SIG-M5 treated with dmso at 0.1 percent for 504 hours (cell line): ENCODE results near the gene HCAR3.
A peak's percentile ranks its signal among the peaks of the same experiment; 100 is the strongest.
"Not testable (repeated sequence)": the region's sequence is repeated elsewhere in the genome, so short reads cannot be mapped to it uniquely, and the experiment has no call there.

Experiments used
- DNase-seq: peaks from one replicate; lab custom pipeline; 2025; ENCODE audit not compliant: unreplicated experiment; lab: John Stamatoyannopoulos, UW

The HCAR3 gene

DNA sequence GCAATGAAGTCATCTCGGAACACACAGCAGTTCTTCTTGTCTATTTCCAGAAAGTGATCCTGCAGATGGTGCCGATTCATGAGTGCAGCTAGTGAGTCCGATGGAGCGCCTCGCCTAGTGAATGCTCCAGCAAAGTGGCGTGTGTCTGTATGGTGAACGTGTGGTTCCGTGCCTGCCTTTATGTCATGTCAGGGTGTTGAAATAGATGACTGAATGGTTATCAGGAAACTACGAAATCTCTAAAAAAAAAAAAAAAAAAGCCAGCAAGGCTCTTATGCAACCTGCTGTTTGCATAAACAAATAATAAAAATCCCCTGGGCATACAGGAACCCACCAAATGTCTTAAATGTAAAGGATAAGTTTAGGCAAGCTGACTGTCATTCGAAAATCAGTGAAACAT is at the start of gene HCAR3:
Gene HCAR3 (minus strand): TSS at position 154 of the 400 bp plus-strand sequence. CDS start 74 bp downstream, at position 80.
- peak; percentile 73 for DNase-seq

DNA sequence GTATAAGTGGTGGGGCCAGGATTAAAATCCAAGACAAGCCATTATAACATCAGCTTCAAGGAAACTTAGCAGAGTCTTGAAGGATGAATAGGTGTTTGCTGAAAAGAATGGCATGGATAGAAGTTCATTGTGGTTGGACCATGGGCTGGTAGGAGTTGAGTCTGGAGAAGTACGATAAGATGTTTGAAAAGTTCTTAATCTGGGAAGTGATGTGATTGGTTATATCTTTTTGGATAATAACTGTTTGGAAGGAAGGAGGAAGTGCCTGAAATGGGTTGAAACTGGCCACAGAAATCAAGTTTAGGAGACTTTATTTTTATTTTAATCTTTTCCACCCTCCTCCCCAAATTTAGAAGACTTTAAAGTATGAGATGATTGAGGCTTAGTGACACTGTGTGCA is 41.0 kb upstream of the HCAR3 start:
- DNase-seq, result no peak

DNA sequence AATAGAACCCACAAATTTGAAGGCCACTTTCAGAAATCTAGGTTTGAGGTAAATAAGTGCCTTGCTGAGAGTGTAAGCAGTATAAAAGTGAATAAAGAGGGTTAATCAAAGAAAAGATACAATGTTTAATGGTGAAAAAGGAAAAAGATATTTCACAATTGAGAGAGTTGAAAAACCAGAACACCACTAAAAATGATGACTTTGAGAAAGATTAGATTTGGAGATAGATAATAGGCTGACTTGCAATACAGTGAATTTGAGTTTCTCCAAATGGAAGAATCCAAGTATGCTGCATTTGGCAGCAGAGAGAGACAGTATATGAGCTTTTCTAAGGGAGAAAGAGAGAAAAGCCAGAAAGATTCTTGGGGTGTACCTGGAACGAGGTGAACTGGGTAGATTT is 38.2 kb upstream of the HCAR3 start:
- no peak for DNase-seq

DNA sequence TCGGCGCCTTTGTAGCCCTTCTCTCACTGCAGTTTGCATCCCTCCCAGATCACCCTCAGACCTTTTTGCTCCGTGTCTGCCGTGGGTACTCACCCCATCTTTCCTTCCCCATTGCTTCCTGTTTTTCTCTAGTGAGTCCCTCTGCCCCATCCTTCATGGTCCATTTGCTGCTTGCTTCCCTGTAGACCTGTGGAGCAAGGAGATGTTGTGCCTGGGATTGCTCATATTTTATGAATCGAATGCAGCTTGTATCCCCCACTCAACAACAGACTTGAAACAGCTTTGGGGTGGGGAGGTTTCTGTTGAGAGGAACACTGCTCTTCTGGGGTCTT is 36.7 kb upstream of the HCAR3 start:
- peak; percentile 63 for DNase-seq

DNA sequence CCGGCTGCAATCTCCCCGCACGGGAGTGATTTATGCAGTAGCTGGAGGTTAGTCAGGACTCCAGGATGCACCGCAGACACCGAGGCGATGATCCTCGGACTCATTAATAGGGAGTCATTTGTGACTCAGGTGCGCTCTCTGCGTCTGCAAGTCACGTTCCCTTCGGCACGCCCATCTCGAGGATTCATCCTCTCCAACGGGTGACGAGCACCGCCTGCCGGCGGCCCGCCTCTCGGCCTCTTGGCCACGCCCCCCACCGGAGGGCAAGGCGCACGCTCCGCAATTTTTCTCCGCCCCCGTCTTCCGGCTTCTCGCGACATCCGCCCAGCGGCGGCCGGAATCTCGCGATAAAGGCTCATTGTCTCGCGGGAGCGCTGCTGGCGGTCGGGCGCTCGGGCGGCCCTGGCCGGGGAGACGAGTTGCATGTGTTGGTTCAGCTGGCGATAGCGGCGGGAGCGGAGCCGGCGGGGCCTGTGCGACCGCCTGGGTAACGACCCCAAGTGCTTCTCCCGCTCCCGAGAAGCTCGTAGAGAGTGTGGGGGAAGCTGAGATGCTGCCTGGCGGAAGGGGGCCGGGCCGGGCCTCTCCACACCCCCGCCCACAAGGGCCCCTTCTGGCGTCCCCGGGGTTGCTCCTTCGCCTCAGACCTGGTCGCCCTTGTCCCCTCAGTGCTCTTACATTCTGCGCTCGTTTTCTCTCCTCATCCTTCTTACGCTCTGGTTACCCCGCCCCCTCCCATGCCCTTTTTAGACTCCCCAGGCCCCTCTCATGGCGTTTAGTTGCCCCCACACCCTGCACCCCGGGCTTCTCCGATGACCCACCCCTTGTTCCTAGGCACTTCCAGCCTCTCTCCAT is 36.1 kb upstream of the HCAR3 start, which contains the start of gene DENR:
Gene DENR (plus strand): TSS at position 361 of the 855 bp plus-strand sequence. CDS start 878 bp downstream, outside the sequence.
- peak; percentile 97 for DNase-seq

DNA sequence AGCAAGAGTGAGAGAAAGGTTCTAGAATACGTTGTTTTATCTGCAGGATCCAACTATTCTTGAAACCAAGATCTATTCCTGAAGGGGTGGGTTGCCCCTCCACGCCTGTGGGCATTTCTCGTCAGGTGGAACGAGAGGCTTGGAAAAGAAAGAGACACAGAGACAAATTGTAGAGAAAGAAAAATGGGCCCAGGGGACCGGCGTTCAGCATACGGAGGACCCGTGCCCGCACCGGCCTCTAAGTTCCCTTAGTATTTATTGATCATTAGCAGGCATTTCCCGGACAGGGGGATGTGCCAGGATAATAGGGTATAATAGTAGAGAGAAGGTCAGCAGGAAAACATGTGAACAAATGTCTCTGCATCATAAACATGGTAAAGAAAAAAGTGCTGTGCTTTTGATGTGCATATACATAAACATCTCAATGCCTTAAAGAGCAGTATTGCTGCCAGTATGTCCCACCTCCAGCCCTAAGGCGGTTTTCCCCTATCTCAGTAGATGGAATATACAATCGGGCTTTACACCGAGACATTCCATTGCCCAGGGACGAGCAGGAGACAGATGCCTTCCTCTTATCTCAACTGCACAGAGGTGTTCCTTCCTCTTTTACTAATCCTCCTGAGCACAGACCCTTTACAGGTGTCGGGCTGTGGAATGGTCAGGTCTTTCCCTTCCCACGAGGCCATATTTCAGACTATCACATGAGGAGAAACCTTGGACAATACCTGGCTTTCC is 34.3 kb upstream of the HCAR3 start:
- DNase-seq, result not testable (repeated sequence)

DNA sequence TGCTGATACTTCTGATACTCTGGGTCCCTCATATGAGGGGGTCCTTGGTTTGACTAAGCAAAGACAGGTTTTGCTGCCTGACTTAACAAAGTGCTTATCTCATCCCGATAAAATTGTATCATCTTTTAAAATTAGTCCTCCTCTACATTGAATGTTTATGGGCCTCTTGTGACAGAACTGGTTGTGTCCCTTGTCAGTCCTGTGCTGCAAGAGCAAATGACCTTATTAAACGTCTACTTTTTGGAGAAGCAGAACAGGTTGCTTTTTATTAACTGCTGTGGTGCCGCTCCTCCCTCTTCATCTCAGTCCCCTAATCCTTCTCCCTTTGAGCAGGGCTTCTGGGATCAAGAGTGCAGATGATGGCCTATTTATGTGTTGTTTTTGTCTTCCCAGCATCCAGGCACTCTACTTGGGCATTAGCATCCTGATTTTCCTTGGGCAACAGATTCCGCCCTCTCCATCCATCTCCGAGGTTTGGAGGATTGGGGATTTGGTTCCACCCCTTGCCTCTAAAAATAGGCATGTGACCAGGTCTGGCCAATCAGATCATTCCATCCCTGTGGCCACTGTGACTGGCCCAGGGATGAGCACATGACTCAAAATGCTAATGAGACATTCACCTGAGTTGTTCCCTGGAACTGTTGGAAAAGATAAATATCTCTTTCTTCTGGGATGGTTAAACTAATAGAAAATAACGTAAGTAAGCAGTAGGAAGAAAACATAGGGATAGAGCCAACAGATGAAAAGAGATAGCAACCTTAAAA is 33.1 kb upstream of the HCAR3 start:
- DNase-seq, result peak; percentile 55

DNA sequence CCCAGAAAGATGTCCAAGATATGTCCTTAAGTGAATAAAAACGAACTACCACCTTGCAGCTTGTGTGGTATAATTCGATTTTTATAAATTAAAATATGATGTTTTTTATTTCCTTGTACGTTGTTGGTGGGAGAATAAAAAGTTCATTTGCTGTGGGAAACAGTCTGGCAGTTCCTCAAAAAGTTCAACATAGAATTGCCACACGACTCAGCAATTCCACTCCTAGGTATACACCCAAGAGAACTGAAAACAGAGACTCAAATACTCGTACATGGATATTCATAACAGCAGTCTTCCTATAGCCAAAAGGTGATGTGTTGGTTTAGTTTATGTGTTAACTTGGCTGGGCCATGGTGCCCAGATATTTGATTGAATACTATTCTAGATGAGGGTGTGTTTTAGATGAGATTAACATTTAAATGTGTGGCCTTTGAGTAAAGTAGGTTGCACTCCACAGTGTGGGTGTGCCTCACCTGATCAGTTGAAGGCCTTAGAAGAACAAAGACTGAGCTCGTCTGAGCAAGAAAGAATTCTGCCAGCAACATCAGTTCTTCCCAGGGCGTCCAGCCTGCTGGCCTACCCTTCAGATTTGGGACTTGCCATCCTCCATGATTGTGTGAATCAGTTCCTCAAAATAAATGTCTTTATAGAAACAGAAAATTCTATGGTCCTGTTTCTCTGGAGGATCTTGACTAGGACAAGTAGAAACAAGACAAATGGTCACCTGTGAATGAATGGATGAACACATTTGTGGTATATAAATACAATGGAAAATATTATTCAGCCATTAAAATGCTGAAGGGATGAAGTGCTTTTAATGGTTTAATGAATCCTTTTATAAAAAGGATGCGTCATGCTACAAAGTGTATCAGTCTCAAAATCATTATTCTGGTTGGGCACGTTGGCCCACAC is 30.9 kb upstream of the HCAR3 start:
- no peak for DNase-seq

DNA sequence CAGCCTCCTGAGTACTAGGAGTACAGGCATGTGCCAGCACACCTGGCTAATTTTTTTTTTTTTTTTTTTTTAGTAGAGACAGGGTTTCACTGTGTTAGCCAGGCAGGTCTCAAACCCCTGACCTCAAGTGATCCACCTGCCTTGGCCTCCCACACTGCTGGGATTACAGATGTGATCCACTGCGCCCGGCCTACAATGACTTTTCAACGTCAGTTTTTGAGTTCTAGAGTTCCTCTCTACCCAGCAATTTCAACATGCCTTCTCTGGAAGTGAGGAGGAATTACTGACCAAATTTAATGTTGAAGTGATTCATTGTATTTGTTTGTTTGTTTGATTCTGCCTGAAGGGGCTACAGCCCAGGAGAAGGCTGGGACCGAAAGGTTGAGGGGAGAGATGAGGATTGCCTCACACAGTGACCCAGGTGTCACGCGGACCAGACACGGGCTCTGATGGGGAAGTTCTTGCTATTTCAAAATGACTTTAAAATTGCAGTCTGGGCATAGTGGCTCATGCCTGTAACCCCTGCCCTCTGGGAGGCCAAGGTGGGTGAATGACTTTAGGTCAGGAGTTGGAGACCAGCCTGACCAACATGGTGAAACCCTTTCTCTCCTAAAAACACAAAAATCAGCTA is 27.4 kb upstream of the HCAR3 start:
- no peak for DNase-seq

DNA sequence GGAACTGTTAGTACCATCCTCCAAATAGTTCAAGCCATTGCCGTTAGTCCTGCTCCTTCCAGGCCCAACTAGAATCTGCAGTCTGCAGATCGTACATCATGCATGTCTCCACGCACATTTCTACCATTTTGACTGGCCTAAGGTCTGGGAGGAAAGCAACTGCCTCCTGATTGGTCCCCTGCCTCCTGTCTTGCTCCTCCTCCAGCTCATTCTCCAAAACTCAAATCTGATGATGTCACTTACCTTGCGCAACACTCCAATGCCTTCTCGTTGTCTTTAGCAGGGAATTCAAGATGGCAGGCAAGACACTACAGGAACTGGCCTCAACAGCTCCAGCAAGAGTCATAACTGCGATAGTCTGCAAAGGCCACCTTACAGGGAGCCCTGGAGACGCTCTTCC is 23.7 kb upstream of the HCAR3 start:
- DNase-seq, result no peak

DNA sequence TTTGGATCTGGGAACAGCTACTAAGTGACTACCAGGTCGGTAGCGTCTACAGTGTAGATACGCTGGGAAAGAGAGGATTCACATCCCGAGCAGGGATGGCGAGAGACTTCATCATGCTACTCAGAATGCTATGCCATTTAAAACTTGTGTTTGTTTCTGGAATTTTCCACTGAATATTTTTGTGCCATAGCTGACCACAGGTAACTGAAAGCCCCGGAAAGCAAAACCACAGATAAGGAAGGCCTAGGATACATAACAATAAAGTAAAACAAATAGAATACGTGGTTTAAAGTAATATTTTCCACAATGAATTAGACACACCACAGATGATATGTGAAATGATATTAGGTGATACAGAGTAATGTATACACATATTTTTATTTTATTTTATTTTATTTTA is 22.0 kb upstream of the HCAR3 start:
- no peak for DNase-seq

DNA sequence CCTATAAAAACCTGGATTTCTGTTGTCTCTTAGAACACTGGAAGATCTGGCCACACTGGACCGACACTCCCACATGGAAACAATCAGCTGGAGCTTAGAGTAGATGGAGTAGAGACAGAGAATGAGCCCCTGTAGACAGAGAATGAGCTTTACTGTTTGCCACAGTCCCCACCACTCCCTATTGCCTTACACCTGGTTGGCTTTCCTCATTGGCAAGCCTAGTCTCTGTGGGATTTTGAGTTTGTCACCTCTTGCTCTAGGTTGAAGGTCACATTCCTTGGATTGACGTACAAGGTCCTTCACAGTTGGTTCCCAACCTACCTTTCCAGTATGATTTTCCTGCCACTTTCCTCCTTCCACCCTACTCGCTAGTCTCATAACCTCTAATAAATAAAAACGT is 16.0 kb upstream of the HCAR3 start:
- DNase-seq, result no peak

DNA sequence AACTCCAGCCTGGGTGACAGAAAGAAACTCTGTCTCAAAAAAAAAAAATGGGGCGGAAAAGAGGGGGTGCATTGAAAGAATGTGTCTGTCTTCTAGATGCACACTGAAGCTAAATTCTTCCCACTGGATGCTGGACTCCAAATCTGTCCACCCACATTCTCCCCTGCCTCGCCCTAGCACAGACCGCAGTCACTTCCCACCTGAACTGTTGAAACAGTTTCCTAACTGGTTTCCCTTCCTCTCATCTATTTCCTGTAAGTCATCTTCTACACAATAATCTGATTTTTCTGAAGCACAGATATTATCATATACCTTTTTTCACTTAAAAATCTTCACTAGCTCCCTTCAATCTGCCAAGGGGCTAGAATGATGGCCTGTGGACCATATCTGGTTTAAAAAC is 15.6 kb upstream of the HCAR3 start:
- no peak for DNase-seq

DNA sequence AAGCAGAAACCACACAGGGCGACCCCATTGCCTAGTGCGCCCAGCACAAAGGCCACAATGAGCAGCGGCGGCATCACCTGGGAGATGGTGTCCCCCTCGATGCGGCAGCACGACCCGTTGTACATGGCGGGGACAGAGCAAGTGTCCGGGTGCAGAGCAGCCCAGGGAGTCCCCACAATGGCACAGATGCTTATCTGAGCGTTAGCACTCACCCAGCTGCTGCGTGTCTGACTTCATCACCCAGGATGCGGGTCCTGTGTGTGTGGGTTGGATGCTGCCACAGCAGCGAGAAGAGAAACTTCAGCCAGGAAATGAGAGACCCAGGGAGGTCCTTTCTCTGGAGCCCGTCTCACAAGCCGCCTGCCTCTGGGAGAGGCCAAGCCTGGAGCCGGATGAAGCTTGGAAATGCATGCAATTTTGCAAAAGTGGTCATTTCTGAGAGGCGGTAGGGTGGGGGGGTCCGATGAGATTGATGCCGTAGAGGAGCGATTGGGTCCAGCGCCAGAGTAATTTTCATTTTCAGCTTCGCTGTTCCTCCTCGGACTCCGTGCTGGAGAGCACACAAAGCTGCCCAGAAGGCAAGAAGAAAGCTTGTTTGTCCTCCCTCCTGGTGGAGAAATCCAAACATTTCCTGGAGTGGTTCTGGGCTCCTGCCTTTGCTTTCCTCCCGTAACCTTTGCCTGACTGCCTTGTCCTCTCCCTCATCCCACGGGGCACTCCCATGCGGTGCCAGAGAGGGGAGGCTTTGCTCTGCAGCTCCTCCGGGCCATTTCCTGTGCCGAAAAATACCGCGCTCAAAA is 13.8 kb upstream of the HCAR3 start, which contains the start of gene HCAR1:
Gene HCAR1 (minus strand): TSS at position 630 of the 800 bp plus-strand sequence. CDS start 505 bp downstream, at position 125.
- DNase-seq, result no peak

DNA sequence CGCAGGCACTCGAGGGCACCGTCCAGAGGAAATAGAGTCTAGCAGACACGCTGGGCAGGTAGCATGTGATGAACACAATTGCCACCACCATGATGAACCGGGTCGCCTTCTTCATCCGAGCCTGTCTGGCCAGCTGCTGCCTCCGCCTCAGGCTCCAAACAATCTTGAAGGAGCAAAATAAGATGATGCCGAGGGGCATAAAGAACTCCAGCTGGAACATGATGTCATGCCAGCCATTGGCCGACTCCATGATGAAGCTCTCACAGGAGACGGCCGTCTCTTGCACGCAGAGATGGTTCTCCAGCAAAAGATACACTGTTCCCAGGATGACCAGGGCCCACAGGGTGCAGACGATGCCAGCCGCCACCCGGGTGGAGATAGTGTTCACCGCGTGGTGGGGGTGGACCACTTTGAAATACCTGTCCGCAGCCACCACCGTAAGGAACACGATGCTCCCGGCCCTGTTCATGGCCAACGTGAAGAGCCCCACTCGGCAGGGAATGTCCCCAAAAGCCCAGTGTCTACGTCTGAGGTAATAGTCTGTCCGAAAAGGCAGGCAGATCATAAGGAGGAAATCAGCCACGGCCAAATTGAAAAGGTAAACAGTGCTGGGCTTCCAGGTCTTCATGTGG is 13.1 kb upstream of the HCAR3 start:
- no peak for DNase-seq

DNA sequence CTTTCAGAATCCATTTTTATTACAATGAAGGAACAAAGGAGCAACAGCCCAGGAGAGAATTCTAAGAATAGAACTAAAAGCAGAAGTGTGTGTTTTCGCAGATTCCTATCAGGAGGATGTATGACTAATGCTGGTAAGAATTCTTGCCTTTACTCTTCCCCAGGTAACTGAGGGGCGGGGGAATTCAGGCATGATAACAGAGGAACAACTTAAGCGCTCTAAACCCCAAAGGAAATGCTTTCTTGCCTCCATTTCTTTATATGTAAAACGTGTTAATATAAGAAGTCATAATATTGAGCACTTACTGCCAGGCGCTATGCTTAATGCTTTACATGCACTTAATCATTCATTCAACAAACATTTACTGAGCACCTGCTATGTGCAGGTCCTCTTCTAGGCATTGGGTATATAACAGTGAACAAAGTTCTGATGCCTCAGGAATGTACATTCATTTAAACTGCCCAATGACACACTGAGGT is 9.5 kb upstream of the HCAR3 start:
- DNase-seq, result peak; percentile 69

DNA sequence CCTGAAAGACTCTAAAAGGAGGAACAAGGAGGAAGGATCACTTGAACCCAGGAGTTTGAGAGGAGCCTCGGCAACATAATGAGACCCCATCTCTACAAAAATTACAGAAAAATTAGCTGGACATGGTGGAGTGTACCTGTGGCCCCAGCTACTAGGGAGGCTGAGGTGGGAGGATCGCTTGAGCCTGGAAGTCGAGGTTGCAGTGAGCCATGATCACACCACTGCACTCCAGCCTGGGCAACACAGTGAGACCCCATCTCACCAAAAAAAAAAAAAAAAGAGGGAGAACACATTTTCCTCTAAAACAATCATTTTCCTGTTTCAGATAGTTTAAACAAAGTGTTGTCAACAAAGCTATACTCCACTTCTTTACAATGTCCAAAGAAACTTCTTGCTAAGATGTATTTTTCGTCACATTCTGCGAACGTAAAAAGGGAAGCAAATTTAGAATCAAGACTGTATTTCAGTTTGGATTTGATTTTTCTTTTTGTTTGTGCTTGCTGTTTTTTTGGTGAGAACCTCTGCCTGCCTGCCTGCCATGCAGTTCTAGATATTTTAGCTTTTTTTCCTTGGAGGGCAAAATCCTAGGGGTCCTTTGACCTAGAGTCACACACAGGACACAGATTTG is 9.0 kb upstream of the HCAR3 start:
- DNase-seq, result no peak

DNA sequence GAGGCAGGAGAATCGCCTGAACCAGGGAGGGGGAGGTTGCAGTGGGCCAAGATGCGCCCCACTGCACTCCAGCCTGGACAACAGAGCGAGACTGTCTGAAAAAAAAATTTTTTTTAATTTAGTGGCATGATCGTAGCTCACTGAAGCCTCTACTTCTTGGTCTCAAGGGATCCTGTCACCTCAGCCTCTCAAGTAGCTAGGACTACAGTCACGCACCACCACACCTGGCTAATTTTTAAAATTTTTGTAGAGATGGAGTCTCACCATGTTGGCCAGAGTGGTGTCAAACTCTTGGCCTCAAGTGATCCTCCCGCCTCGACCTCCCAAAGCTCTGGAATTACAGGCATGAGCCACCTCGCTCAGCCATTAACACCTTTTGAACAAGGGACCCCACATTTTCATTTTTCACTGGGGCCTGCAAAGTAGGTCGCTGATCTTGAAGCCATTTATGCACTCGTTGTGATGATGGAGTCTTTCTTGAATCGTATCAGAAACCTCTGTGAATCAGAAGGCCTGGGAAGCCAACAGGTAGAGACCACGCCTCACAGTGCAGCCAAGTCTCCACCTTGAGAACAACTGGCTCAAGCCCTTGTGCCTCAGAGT is 8.1 kb upstream of the HCAR3 start:
- no peak for DNase-seq
